AG04449 (cell line): ENCODE measurements around the gene CYTH1.
A peak's percentile ranks its signal among the peaks of the same experiment; 100 is the strongest.

Source experiments
- CTCF ChIA-PET: fragments of 350-600 bp; formaldehyde crosslinking; extraction: SDS; loops from one replicate; lab custom pipeline; 2021; ENCODE audit warnings: antibody characterized with exemption; lab: Yijun Ruan, JAX
- POLR2A ChIA-PET: fragments of 400-600, 350-600 bp; formaldehyde crosslinking; extraction: SDS; loops from one replicate; lab custom pipeline; 2020; ENCODE audit warnings: antibody characterized with exemption, inconsistent platforms; lab: Yijun Ruan, JAX
- DNase-seq: peaks from one replicate; pipeline ENCODE4 v3.0.0-alpha.2; 2010; ENCODE audit warnings: low read depth, low spot score
- H3K4me3 ChIP-seq: 2 replicates; pipeline ENCODE4 v1.5.1; 2011; ENCODE audit warnings: low read depth, mild to moderate bottlenecking, control low read depth, low read length
- TF ChIP-seq, protein P1 (sequence below): IDR thresholded peaks from one replicate; pipeline ENCODE4 v1.5.1; 2011; ENCODE audit warnings: mild to moderate bottlenecking, moderate library complexity, low read length, control low read depth, inconsistent platforms; ENCODE audit not compliant: insufficient read depth; ENCODE audit errors: missing control alignments

Gene CYTH1

GRCh38 chr17:78664476-78665386 is 117.3 kb downstream of the CYTH1 start:
- POLR2A ChIA-PET: no interaction called here
- no peak for DNase-seq
- H3K4me3 ChIP-seq: no peak overlapping the region
- TF ChIP-seq, protein P1, sequence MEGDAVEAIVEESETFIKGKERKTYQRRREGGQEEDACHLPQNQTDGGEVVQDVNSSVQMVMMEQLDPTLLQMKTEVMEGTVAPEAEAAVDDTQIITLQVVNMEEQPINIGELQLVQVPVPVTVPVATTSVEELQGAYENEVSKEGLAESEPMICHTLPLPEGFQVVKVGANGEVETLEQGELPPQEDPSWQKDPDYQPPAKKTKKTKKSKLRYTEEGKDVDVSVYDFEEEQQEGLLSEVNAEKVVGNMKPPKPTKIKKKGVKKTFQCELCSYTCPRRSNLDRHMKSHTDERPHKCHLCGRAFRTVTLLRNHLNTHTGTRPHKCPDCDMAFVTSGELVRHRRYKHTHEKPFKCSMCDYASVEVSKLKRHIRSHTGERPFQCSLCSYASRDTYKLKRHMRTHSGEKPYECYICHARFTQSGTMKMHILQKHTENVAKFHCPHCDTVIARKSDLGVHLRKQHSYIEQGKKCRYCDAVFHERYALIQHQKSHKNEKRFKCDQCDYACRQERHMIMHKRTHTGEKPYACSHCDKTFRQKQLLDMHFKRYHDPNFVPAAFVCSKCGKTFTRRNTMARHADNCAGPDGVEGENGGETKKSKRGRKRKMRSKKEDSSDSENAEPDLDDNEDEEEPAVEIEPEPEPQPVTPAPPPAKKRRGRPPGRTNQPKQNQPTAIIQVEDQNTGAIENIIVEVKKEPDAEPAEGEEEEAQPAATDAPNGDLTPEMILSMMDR: no peak
- CTCF ChIA-PET: interaction anchor here (1.3 to 1.8 kb wide), 2 partner anchors 15 to 44 kb away, joined by 4 read pairs; no protein-coding TSS in a partner anchor

GRCh38 chr17:78661093-78661770 is 120.8 kb downstream of the CYTH1 start:
- ChIA-PET CTCF (interaction anchor here (0.6 kb wide), 1 partner anchor 181 kb away, joined by 3 read pairs; no protein-coding TSS in a partner anchor), POLR2A (no interaction called here)
- TF ChIP-seq, protein P1: no peak
- no peak overlapping the region for H3K4me3 ChIP-seq
- DNase-seq: no peak

- TF ChIP-seq, protein P1: no peak
- no peak for DNase-seq
- no peak overlapping the region for H3K4me3 ChIP-seq
- ChIA-PET POLR2A (no interaction called here), CTCF (no interaction called here)
These were observed 122.5 kb downstream of the CYTH1 start for GRCh38 chr17:78659546-78659945.

- no peak overlapping the region for H3K4me3 ChIP-seq
- ChIA-PET CTCF (no interaction called here), POLR2A (no interaction called here)
- peak; percentile 55 for DNase-seq
- TF ChIP-seq, protein P1: no peak
These were observed 123.7 kb downstream of the CYTH1 start for GRCh38 chr17:78658281-78658785.

DNA sequence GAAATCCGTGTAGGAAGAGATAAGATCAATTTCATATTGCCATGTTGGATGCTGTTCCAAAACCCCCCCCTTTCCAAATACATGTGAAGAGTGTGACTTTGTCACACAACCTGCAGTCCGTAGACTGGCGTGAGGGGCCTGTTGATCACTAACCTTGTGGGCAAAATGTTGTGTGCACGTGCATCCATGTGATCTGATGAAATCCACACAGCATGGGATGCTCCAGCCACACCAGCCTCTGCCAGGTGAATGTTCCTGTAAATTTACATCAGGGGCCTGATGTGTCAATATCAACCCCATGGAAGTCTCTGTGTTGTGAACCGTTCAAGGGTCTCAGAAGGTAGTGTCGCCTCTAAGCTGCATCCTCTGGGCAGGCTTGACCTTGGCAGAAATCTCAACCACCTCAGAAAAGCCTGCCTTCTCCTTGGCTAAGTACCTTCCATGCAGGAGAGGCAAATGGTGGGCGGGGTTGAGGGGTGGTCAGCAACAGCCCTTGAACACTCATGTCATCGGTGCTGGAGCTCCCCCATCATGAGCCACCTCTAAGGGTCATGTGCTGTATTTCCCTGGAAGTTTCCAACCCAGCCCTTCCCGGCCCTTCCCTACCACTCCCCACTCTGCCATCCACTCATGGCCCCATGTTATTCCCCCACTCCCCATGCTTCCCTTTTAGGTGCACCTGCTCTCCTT is 126.7 kb downstream of the CYTH1 start:
- DNase-seq: no peak
- H3K4me3 ChIP-seq: no peak overlapping the region
- POLR2A ChIA-PET: no interaction called here
- CTCF ChIA-PET: no interaction called here
- TF ChIP-seq, protein P1: no peak
